PC-9 (cell line): ENCODE measurements around the gene CACNA1D.

ENCODE experiments used
- CTCF ChIP-seq: fragments of 200-600 bp; sonication (generic); conservative IDR thresholded peaks from 2 replicates; pipeline ENCODE4 v1.6.1; 2017; ENCODE audit warnings: mixed run types, antibody characterized with exemption, mild to moderate bottlenecking, moderate library complexity
- EZH2 ChIP-seq: fragments of 200-600 bp; sonication (generic); IDR thresholded peaks from 2 replicates; pipeline ENCODE4 v1.8.0; 2017; ENCODE audit warnings: antibody characterized with exemption, low read depth

DNA sequence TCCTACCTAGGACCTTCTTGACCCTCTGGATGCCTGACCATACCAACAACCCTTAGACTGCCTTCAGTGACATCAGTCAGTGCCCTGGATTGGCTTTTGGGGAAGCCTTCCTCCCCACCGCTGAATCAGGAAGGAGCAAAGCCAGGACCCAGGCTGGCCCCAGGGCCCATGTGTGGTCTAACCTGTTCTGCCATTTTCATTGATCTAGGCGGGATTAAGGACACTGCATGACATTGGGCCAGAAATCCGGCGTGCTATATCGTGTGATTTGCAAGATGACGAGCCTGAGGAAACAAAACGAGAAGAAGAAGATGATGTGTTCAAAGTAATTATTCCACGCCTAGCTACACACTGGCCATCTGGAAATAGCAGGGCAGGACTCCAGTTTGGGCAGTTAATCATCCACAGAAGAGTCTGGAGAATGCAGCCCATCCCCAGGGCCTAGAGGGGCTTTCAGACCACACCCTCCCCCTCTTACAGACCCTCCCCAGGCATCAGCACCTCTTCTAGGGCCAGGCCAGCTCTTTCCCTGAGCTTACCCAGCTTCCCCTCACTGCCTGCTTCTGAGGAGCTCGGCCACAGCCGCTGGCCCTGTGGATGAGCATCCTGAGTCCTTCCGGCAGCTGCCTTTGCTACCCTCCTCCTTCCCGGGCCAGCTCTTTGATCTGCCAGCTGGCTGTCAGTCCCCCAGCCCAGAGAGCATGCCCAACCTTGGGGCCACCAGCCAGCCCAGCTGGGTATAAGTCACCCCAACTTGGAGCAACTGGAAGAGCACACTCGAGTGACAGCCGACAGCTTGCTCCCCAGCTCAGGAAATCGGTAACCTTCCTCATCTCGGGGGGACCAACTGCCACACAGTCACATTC lies 305.9 kb downstream of the CACNA1D start:
- TF ChIP-seq CTCF (no peak), EZH2 (no peak)
